ENCODE measurements around the gene CDH23.

CDH23 gene

DNA sequence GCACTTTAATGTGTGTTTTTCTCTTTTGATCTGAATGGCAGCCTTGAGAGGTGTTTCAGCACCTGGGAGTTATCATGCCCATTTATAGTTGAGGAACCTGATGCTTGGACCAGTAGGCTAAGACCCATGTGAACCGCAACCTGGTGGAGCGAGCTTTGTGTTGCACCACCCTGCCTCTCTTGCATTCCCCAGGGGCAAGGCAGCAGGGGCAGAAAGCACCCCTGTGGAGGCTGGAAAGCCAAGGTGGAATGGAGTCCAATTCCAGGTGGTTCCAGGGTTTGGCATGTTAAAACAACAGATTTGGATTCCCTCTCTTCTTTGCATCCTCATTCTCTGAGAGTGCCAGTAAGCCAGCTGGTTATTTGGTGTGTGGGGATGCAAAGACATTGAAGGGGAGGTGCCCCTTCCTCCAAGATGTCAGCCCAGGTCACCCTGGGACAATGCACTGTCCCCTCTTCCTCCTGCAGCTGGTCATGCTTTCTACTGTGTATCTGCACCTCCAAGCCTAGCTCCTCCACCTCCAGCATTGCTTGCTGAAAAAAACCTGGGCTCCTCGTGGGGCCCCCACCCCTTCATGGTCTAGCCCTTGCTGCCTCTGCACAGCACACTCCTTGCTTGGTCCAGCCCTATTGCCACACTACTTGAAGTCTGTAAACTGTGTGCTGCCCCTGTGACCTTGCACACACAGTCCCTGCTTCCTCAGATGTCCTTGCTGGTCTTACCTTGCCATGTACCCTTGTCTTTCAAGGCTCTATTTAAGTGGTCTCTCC is 5.6 kb upstream of the CDH23 start:
- H3K4me3 Mint-ChIP-seq = no peak overlapping the region
- no peak overlapping the region for H3K27ac Mint-ChIP-seq
- no peaks in the 10 kb centered on the region for H3K4me1 Mint-ChIP-seq (ENCODE audit: low read depth)
- H3K27me3 Mint-ChIP-seq = peaks cover 59% of the 10 kb centered on the region
- intact Hi-C loops (cut with micrococcal nuclease) = no loop called here
- no peaks in the 10 kb centered on the region for H3K36me3 Mint-ChIP-seq (ENCODE audit: low read depth)
- no peaks in the 10 kb centered on the region for H3K9me3 Mint-ChIP-seq

DNA sequence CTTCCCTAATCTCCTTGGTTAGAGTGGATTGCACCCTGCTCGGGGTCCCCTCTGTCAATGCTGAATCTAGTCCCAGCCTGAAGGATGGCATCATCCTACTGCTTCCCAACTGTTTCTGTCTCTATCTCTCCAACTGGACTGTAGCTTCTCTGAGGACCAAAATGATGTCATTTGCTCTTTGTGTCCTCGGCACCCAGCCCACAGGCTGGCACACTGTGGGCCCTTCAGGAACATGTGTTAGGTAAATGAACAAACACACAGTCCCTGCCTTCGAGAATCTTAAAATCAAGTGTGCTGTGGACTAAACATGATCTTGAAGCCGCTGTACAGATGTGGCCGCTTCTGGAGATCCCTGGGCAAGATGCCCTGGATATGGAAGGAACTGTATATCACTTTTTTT is 5.0 kb upstream of the CDH23 start:
- H3K27ac Mint-ChIP-seq = no peak overlapping the region

DNA sequence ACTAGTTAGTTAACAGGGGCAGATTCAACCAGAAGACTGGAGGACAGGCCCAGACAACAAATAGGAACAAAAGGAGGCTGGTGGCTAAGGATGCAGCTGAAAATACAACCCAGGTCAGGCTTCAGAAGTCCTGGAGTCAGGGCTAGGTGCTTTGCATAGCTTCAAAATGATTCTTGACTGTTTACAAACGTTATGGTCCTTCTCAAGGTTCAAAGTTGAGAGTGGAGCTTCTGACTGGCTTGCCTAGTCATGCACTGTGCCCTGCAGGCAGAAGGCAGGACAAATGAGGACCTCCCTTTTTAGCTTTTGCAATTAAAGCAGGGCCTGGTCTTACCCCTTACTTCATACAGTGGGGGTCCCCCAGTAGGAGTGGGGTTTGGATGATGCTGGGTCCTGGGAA is 4.4 kb upstream of the CDH23 start:
- no peaks in the 10 kb centered on the region for H3K36me3 Mint-ChIP-seq (ENCODE audit: low read depth)
- H3K27me3 Mint-ChIP-seq = peaks cover 66% of the 10 kb centered on the region

More for the DNA sequence above, 5.0 kb upstream of the CDH23 start:
- Mint-ChIP-seq H3K36me3 (ENCODE audit: low read depth) (no peaks in the 10 kb centered on the region), H3K4me1 (ENCODE audit: low read depth) (no peaks in the 10 kb centered on the region), H3K4me3 (no peak overlapping the region), H3K27me3 (peaks cover 60% of the 10 kb centered on the region), H3K9me3 (no peaks in the 10 kb centered on the region)
- intact Hi-C loops (cut with micrococcal nuclease) = no loop called here

DNA sequence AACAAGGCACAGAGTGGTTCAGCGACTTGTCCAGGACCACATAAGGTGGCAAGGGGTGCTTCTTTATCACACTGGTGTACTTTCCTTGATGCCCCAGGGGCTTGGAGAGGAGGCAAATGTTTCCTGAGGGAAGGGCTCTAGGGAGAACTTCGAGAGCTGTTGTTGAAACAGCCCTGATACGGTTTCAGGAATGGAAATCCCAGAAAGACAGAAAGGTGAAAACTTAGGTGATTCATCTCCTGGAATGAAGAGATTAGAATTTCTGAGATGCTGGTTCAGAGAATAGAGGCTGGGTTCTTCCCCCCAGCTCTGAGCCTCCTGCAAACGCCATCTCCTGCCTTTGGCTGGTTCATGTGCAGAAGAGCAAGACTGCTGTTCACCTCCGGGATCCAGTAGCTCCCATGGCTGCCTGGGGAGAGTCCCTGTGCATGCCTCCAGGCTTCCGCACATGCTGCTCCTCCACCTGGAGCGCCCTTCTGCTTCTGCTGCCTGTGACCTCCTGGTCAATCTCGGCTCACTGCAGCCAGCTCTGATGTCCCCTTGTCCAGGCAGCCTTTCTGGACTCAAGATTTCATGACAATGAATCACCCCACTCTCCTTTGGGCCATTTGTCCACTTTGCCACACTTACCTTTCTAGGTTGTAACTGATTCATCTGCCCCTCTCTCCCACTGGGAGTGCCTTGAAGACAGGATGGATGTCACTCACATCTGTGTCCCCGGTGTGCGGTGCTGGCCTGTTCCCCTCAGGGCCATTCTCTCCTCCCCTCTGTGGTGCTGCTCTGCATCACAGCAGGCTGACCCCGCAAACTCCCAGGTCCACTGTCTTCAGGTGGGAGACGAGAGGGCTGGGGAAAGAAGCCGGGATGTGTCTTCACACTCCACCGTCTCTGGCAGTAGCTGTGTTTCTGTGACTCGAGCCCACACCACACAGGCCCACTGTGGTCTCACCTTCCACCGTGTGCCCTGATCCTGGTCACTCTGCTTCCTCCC is 3.6 kb upstream of the CDH23 start:
- intact Hi-C loops (cut with micrococcal nuclease) = no loop called here
- Mint-ChIP-seq H3K27me3 (peaks cover 72% of the 10 kb centered on the region), H3K4me1 (ENCODE audit: low read depth) (peaks cover 9% of the 10 kb centered on the region), H3K4me3 (no peak overlapping the region), H3K9me3 (no peaks in the 10 kb centered on the region), H3K27ac (no peak overlapping the region), H3K36me3 (ENCODE audit: low read depth) (no peaks in the 10 kb centered on the region)

More for the DNA sequence above, 4.4 kb upstream of the CDH23 start:
- intact Hi-C loops (cut with micrococcal nuclease) = no loop called here
- Mint-ChIP-seq H3K4me1 (ENCODE audit: low read depth) (peaks cover 2% of the 10 kb centered on the region), H3K4me3 (no peak overlapping the region), H3K9me3 (no peaks in the 10 kb centered on the region), H3K27ac (no peak overlapping the region)

DNA sequence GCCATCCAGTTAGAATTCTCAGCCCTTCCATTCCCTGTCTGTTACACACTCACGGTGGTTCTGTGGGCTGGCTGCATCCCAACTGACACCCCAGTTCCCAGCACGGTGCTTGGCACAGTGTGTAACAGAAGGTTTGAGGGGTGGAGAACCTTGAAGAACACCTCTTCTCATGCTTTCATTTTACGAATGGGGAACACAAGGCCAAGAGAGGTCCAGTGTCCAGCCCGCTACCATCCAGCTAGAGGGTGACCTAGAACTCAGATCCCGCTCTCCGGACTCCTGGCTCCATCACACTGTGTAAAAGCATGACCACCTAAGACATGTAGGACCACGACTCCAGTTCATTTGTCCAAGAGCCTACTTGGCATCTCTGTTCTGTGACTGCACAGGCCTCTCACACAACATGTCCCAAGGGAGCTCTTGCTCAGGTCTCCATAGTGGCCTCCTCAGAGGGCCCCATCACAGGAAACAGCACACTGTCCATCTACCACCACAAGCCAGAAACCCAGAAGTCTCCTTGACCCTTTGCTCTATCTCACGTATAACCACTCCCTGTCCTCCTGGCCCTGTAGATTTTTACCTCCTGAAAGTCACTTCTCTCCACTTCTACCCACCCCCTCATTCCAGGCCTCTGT is 2.8 kb upstream of the CDH23 start:
- Mint-ChIP-seq H3K9me3 (no peaks in the 10 kb centered on the region), H3K27ac (no peak overlapping the region)
- intact Hi-C loops (cut with micrococcal nuclease) = no loop called here

GRCh38 chr10:71394926-71395562 is 1.7 kb upstream of the CDH23 start:
- no peak overlapping the region for H3K4me3 Mint-ChIP-seq
- H3K27me3 Mint-ChIP-seq = peaks cover 86% of the 10 kb centered on the region
- H3K27ac Mint-ChIP-seq = no peak overlapping the region
- intact Hi-C loops (cut with micrococcal nuclease) = no loop called here
- H3K9me3 Mint-ChIP-seq = no peaks in the 10 kb centered on the region
- H3K36me3 Mint-ChIP-seq (ENCODE audit: low read depth) = no peaks in the 10 kb centered on the region
- H3K4me1 Mint-ChIP-seq (ENCODE audit: low read depth) = peaks cover 16% of the 10 kb centered on the region

More for the DNA sequence above, 2.8 kb upstream of the CDH23 start:
- peaks cover 81% of the 10 kb centered on the region for H3K27me3 Mint-ChIP-seq
- no peaks in the 10 kb centered on the region for H3K36me3 Mint-ChIP-seq (ENCODE audit: low read depth)
- peaks cover 16% of the 10 kb centered on the region for H3K4me1 Mint-ChIP-seq (ENCODE audit: low read depth)
- H3K4me3 Mint-ChIP-seq = no peak overlapping the region

DNA sequence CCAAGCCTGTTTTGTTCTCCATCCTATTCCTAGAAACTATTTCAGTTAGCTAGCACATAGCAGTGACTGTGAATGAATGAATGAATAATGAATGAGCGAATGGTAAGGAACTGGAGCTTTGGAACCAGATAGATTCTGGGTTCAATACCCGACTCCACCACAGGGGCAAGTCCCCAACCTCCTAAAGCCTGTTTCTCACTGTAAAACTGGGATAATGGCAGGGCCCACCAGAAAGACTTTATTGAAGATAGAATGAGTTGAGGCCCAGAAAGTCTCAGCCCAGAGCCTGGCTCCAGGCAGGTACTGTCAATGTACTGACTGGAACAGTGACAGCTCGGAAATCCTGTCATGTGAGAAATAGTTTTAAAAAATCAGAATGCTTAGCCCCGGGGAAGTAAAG is 1.1 kb upstream of the CDH23 start:
- no peak overlapping the region for H3K27ac Mint-ChIP-seq

DNA sequence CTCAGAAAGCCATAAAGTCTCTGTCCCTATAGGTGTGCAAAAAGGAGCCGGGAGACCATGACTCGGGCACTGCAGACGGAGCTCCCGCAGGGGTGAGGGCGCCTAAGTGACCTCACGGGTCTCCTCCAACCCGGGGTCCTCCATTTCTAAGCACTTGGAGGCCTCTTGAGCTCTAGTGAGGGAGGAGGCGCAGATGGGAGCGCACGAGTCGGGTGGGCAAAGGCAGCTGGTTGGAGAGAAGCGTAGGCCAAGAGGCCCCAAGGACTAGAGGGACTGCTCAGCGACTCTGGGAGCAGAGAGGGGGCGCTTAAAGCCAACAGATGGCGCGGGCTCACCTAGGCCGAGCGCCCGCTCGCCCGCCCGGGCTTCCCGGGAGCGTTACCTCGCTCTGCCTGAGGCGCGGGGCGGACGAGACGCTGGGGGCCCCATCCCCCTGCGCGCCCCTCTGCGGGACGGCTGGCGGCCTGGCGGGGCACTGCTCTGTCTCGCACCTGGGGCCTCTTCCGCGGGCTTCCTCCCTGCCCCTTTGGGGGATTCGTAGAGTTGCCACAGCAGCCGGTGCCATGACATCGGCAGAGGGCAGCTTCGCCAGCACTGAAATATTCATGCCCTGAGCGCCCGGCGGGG is 523 bp upstream of the CDH23 start:
- Mint-ChIP-seq H3K27ac (no peak overlapping the region), H3K4me3 (no peak overlapping the region)

More for the DNA sequence above, 1.1 kb upstream of the CDH23 start:
- Mint-ChIP-seq H3K36me3 (ENCODE audit: low read depth) (no peaks in the 10 kb centered on the region), H3K4me1 (ENCODE audit: low read depth) (peaks cover 16% of the 10 kb centered on the region), H3K9me3 (no peaks in the 10 kb centered on the region), H3K4me3 (no peak overlapping the region), H3K27me3 (peaks cover 84% of the 10 kb centered on the region)
- intact Hi-C loops (cut with micrococcal nuclease) = no loop called here

GRCh38 chr10:71397296-71398212 is 834 bp downstream of the CDH23 start:
- peaks cover 74% of the 10 kb centered on the region for H3K27me3 Mint-ChIP-seq
- no peaks in the 10 kb centered on the region for H3K9me3 Mint-ChIP-seq
- H3K27ac Mint-ChIP-seq = no peak overlapping the region
- H3K36me3 Mint-ChIP-seq (ENCODE audit: low read depth) = no peaks in the 10 kb centered on the region
- peak overlapping the region; percentile 73 for H3K4me3 Mint-ChIP-seq
- intact Hi-C loops (cut with micrococcal nuclease) = no loop called here
- H3K4me1 Mint-ChIP-seq (ENCODE audit: low read depth) = peaks cover 16% of the 10 kb centered on the region

More for the DNA sequence above, 523 bp upstream of the CDH23 start:
- Mint-ChIP-seq H3K36me3 (ENCODE audit: low read depth) (no peaks in the 10 kb centered on the region), H3K9me3 (no peaks in the 10 kb centered on the region), H3K4me1 (ENCODE audit: low read depth) (peaks cover 16% of the 10 kb centered on the region), H3K27me3 (peaks cover 80% of the 10 kb centered on the region)
- intact Hi-C loops (cut with micrococcal nuclease) = no loop called here

DNA sequence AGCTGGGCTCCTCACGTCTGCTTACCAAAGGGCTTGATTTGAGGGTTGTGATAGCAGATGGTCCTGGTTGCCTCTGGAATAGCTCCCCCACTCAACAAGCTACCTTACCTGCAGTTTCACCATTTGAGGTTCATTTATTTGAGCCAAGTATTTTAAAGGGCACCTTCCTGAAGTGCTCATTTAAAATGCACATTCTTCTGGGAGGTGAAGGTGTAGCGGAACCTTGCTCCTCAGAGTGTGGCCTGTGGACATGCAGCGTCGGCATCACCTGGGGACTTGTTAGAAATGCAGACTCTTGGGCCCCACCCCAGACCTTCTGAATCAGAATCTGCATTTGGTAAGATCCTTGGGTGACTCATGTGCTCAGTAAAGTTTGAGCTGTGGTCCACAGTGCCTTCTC is 2.3 kb downstream of the CDH23 start:
- H3K9me3 Mint-ChIP-seq = no peaks in the 10 kb centered on the region
- peaks cover 16% of the 10 kb centered on the region for H3K4me1 Mint-ChIP-seq (ENCODE audit: low read depth)
- no peak overlapping the region for H3K27ac Mint-ChIP-seq
- intact Hi-C loops (cut with micrococcal nuclease) = no loop called here
- no peaks in the 10 kb centered on the region for H3K36me3 Mint-ChIP-seq (ENCODE audit: low read depth)
- peaks cover 69% of the 10 kb centered on the region for H3K27me3 Mint-ChIP-seq
- H3K4me3 Mint-ChIP-seq = no peak overlapping the region

GRCh38 chr10:71399946-71400345 is 3.2 kb downstream of the CDH23 start:
- no peaks in the 10 kb centered on the region for H3K9me3 Mint-ChIP-seq
- peaks cover 71% of the 10 kb centered on the region for H3K27me3 Mint-ChIP-seq
- H3K4me1 Mint-ChIP-seq (ENCODE audit: low read depth) = peaks cover 20% of the 10 kb centered on the region
- no peaks in the 10 kb centered on the region for H3K36me3 Mint-ChIP-seq (ENCODE audit: low read depth)
- intact Hi-C loops (cut with micrococcal nuclease) = no loop called here
- H3K4me3 Mint-ChIP-seq = no peak overlapping the region
- H3K27ac Mint-ChIP-seq = no peak overlapping the region

DNA sequence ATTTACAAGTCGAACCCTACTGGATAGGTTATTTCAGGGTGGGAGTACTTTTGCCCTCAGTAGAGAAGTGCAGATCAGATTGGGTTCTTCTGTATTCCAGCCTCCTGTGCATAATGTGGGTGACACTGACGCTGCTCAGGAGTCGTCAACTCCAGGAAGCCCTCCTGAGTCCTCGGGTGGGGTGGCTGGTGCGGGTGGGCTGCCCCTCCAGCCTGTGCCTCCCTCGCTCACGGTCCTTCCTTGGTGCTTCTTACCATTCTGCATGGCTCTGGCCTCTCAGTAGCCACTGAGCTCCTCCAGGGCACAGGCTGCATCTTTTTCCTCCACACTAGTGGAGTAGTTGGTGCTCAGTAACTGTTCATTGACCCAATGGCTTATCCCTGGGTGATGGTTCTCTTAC is 4.3 kb downstream of the CDH23 start:
- Mint-ChIP-seq H3K27ac (no peak overlapping the region), H3K36me3 (ENCODE audit: low read depth) (no peaks in the 10 kb centered on the region), H3K27me3 (peaks cover 64% of the 10 kb centered on the region), H3K4me3 (no peak overlapping the region), H3K9me3 (no peaks in the 10 kb centered on the region), H3K4me1 (ENCODE audit: low read depth) (peaks cover 22% of the 10 kb centered on the region)
- intact Hi-C loops (cut with micrococcal nuclease) = no loop called here

All from dendritic cell treated with granulocyte-macrophage colony-stimulating factor and Interleukin-4, amounts not matched to agents 40 ng/mL and 50 ng/mL, for 4 days (primary cell).